Non-pigmented ciliary epithelial cell (primary cell): Measurements from ENCODE around the gene TCF20.
A peak's percentile ranks its signal among the peaks of the same experiment; 100 is the strongest.

ENCODE experiments used
- DNase-seq: peaks from one replicate; pipeline ENCODE4 v3.0.0-alpha.2; 2010; ENCODE audit warnings: low read depth

The TCF20 gene

DNA sequence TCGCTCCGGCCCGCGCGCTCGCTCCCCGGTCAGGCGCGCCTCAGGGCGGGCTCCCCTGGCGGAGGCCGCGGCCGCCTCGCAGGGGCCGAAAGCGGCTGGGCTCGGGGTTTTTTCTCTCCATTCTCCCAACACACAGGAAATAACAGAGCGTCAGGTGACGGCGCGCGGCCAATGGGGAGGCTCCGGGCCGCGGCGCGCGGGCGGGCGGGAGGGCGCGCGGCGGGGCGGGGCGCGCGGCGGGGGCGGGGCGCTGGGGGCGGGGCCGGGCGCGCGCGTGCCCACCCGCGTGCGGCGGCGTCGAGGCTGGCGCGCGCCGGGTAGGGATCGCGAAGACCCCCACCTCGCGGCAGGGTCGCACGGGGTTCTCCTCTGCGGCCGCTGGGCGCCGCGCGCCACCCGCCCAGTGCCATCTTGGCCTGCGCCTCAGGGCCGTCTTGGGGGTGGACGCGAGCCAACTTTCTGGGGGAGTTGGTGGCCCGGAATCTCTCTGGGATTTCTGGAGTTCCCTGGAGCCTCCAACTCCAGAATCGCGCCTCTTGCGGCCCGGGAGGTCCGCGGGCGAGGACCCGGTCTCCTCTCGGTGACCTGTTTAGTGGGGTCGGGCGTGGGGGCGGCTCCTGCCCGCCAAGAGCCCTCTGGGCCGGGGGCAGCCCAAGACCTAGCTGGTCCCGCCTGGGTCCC is at the start of gene TCF20:
TSS of gene TCF20 (minus strand) at position 144 of the 681 bp plus-strand sequence. CDS start 55,348 bp downstream, outside the sequence.
- DNase-seq, result no peak

DNA sequence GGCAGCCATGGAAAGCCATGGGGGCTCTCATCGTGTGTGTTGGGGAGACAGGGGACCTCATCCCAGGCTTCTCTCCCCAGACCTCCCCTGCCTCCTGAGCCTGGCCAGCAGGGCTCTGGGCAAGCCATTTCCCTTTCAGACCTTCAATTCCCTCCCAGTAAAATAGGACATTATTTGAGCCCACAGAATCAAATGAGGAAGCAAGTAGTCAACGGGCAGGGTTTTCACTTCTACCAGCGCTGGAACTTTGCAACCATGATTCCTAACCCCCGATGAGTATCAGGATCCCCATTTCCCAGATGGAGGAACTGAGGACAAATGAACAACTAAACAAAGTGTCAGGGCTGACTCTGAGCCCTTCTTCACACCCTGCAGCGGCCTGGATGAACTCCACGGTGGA is 48.9 kb upstream of the TCF20 start:
- no peak for DNase-seq

DNA sequence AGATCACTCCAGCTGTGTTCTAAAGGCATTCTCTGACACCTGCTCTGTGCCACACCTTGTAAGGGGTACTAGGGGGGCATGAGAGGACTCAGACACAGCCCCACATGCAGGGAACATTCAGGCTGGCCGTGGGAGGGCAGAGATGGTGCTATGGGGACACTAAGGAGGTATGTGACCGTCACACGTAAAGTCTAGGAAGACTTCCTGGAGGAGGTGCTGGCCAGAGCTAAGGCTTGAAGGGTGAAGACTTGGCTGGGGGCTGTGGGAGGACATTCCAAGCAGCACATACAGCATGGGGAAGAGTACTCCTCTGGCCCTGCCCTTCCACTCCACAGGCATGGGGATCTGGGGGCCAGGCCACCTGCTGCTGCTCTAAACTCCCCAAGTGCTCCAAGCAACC is 48.5 kb upstream of the TCF20 start:
- DNase-seq, result no peak

DNA sequence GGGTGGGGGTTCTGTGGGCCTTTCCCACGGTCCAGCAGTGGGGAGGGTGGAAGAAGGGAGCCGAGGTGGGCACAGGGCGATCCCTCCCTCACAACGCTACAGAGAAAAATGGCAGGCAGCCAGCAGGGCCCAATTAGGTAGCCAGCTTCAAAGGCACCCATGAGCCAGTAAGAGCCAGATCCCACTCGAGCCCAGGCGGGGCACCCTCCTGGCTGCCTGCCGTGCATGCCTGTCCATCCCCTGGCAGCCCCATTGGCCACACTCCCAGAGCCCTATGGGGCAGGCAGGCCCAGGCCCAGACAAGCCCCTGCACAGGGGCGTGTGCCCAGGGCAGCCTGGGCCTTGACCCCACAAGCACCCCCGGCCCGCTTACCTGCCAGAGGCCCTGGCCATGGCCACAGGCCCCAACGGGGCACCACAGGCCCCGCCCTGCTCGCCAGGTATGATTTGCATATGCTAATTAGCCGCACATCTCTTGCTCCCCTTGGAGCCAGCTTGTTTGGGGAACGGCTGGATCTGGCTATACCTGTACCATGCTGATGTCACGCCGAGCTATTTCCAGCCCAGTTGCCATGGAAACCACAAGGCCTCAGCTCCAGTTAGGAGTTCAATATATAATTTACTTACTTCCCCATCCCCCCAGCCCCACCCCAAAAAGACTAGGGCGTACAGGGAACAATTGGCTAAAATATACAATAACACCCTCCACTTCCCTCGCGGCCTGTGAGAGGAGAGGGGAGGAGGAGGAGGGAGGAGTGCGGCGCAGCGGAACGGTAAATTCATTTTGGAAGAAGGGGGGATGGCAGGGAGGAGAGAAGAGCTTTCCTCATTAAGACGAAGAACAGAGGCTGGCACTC is 47.5 kb upstream of the TCF20 start:
- no peak for DNase-seq

DNA sequence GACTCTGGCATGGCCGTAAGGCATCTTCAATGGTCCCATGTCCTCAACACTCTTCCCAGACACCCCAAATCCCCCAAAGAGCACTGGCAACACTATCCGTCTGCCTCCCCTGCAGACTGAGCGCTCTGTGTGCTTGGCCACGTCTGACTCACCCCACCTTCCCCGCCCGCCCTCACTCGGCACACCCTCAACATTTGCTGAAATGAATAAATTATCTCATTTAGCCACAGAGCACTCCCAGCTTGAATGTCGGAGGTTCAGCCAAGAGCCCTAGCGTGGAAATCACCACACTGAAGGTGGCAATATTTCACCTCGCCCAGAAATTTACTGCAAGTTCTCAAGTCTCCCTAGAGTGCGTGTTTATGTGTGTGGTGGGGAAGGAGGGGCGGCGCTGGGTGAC is 46.6 kb upstream of the TCF20 start:
- DNase-seq, result no peak

DNA sequence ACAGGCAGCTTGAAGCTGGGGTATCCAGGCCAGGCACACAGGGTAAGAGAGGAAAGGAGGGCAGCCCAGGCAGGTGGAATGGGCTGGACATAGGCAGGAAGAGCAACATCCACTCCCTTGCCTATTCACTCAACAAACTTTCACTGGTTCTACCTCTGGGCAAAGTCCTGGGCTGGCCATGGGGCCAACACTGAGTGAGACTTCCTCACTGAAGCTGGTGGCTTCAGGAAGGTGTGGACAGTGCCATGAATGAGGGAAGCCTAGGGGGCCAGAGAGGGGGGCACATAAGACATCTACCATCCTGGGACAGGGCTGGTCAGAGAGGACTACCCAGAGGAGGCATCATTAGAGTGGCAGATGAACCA is 44.9 kb upstream of the TCF20 start:
- no peak for DNase-seq

DNA sequence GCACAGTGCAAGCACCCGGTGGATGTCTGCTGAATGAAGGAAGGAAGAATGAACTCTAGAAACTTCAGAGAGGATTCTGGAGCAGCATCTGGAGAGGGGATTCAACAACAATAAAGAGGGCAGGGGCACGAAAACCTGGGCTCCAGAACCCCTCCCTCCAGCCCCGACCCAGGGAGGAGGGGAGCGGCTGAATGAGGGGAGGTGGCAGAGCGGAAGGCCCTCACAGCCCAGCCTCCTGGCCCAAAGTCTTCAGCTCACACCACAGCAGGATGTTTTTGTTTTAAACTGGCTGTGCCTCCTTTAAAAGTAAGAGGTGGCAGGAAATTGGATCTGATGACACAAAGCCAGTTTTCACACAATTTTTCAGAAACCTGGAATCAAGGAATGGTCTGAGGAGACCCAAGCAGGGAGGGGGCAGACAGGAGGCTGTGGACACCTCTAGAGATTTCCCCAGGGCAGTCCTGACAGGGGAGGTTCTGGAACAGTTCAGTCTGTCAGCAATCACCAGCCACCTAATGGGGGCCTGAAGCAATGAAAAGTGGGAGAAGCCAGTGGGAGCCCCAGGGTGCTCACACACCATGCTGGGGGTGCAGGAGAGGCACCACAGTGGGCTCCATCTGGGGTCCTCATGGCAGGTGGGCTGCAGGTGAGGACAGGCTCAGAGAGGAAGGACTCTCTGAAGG is 44.4 kb upstream of the TCF20 start:
- no peak for DNase-seq

DNA sequence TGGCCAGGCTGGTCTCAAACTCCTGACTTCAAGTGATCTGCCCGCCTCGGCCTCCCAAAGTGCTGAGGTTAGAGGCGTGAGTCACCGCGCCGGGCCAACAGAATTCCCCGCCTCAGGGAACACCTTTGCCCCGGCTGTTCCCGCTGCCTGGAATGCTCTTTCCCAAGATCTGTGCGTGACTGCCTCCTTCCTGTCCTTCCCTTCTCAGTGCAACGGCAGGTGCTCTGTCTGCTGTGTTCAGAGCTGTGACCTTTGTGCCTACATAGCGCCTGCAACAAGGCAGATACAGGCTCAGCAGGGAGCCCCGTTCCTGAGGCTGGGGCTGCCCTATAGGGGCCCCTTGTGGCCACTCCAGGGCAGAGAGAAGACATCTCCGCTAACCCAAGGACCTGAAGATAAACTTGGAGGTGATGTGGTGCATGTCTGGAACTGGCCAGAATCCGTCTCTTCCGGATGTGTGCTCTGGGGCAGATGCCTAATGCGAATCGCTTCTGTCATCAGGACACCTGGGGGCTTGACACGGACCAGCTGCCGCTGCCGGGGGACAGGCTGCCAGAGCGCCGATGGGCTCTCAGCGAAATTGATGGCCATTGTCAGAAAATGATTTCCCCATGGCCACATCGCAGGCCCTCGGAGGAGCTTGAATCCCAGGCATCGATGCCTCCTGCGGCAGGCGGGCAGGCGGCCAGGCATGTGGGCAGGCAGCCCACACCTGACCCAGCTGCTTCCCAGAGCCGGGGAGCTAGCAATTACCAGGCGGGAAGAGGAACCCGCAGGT is 43.5 kb upstream of the TCF20 start:
- peak; percentile 1 for DNase-seq

DNA sequence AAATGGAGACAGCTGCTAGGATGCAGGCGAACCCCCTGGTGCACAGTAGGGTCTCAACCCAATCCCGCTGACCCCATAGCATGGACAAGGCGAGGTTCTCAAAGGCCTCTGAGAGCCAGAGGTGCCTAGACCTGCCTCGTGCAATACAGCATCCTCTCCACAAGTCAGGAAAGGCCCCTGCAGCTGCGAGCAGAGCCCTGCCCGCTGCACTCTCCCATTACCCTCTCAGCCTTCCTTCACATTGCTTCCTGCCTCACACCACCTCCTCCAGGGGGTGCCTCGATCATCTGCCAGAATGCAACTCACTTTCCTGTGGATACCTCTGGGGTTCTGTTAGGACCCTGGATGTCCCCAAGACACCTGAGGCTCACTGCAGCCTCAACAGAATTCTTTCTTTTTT is 42.8 kb upstream of the TCF20 start:
- no peak for DNase-seq

DNA sequence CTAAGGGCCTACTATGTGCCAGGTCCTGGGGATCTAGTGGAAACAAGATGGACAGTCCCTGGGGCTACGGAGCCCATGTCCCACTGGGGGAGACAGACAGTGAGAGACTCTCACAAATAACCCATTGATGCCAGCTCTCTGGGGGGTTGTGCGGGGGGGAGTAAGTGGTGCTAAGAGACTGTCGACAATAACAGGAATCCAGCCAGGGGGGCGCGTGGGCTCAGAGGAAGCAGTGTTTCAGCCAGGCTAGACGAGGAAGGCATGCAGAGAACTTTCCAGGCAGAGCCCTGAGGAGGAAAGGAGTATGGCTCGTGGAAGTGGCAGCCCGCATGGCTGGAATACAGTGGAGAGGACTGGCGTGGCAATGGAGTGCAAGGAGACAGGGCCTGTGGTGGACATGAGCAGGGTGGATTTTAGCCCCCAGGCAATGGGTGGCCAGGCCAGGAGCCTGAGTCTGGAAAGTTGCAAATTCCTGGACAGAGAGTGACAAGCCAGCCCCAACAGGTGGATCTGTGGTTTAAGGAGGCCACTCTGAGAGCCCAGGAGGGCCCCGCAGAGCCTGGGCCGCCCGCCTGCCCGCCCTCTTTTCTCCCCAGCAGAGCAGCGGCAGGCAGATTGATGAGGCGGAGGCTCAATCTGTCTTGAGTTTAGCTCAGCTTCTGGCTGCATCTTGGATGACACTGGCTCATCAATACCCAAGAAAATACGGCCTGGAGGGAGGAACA is 40.0 kb upstream of the TCF20 start:
- no peak for DNase-seq

DNA sequence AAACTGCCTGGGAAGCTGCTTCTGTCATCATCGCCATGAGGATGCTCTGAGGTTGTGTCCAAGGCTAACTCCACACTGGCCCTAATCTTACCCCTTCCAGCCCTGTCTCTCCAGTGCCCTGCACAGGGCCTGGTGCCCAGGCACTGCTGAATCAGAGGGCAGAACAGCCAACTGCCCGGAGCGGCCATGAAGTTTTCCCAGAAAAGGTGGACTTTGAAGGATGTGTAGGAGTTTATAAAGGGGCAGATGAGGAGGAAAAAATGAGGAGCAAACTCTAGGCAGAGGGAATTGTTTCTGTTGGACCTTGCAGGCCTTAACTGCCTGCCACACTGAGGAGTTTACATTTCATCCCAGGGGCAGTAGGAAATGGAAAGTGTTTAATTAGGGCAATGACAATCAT is 39.4 kb upstream of the TCF20 start:
- DNase-seq, result no peak

DNA sequence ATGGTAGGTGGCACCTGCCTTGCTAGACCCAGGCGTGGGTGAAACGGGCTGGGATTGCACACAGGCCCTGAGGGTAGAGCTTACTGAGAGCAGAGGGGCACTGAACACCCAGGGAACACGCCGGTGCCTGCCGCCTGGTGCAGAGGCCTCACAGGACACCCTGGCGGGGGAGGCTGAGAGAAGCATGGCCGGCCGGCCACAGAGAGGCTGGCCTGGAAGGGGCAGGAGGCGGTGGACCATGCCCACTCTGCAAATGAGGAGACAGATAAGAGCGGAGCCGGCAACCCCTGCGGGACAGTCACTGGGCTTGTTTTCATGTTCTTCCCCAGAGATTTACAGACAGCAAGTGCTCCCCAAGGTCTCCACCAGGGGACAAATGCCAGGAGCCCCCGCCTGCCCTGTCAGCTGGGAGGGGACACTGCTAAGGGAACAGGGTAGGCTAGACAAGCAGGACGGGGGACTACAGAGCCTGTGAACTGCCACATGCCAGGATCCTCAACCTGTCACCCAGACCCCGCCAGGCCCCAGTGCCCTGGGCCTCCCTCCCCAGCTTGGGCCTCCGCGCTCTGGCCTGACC is 38.5 kb upstream of the TCF20 start:
- no peak for DNase-seq

DNA sequence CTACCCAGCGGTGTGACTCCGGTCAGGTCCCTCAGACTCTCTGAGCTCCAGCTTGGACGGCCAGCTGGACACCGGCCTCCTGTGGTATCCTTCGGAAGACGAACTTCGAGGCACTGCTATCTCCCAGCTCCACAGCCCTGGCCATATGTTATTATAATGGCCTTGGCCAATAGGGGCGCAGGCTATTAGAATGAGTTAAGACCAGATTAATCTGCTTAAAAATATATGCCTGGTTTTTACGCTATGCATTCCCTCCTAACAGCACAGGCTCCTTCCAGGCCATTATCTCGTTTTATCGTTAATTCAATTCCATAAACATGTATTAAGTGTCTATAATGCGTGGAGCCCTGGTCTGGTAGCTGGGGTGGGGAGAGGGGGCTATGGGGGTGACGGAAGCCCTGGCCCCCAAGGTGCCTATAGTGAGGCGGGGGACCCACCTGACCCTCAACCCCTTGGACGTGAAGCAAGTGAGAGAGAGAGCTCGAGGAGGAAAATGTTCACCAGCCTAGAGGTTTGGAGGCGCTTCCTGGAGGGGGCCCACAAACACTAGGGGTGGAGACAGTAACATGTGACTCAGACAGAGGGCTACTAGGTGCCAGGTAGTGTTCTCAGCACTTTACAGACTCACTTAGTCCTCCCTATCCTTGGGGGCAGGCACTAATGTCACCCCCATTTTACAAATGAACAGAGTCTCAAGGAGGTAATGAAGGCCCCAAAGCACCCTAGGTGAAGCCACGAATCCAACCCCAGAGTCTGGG is 37.5 kb upstream of the TCF20 start:
- DNase-seq, result no peak

DNA sequence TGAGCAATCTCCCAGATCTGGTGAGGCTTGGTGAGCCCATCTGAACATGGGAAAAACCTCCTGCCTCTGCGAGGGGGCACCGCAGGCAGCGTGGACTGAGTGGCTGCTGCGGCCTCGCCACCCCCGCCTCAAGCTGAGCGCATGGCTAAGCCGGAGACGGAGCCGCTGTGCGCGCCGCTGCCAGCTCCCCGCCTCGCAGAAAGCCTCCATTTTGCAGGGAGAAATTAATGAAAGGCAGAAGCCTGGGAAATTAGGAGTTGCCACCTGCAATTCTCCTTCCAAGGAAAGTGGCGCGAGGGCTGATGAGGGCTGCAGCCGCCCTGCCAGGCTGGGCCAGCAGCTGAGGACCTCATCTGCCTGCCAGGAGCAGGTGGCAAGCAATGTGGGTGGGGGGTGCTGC is 35.6 kb upstream of the TCF20 start:
- DNase-seq, result no peak

DNA sequence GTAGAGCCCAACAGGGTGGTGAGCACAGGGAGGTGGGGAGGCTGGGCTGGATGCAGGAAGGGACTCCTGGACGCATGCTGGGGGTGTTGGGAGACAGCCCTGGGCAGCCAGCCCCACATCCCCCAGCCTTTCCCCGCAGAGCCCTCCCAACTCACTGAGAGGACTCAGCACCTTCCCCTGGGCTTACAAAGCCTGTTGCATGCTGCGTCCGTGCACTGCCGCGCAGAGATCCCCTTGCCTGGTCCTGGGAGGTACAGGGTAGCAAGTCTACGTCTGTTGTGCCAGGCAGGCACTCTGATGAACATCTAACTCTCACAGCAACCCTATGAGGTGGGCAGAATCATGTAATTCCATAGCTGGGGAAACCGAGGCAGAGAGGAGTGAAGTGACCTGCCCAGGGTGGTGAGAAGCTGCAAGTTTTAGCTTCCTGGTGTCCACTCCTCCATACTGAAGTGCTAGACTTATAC is 33.9 kb upstream of the TCF20 start:
- no peak for DNase-seq

DNA sequence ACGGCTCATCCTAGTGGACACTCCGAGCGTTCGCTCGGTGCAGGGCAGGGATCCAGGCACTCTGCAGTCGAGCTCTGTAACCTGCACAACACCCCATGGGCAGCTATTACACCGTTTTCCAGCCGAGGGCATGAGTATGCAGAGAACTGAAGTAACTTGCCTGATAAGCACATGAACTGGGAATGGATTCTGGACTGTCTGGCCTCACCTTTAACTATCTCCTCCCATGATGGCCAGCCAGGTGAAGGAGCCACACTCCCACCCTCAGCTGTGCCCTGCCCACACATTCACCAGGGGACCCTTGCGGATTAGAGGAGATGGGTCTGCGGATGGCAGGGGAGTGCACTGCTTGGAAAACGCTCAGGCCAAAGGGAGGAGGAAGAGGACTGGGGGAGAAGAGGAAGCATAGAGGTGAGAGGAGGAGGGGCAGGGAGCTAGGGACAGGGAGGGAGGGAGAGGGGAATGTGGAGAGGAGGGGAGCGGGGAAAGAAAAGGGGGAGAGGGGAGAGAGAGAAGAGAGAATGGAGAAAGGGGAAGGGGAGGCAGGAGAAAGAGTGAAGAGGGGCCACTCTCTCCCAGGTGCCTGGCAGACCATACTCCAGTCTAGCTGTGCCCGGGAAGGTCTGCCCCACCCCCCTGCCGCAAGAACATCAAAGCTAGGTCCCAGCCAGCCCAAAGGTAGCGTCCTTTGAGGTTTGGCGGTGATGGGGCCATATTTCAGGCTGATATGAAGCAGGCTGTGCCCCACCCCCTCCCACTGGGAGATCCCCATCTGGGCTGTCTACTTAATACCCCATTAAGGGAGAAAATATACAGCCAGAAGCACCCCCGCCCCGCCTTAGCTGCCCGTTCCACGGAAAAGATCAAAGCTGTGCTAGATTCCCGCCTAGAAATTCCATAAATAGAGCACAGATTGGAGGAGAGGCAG is 33.2 kb upstream of the TCF20 start:
- no peak for DNase-seq

DNA sequence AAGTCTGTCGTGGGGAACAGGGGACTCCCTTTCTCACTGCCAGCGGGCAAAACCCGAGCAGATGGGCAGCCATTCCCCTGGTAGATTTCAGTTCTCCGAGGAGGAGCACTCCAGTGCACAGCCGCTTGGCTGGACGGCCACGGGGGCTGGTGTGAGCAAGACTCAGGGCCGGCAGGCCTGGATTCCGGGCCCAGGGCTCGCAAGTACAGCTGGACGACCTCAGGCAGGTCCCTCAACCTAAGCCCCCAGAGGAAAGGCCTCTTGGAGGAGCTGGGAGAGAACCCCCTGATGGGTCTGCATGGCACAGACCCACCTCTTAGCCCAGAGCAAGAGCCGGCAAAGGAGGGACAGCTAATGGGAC is 31.3 kb upstream of the TCF20 start:
- DNase-seq, result no peak

DNA sequence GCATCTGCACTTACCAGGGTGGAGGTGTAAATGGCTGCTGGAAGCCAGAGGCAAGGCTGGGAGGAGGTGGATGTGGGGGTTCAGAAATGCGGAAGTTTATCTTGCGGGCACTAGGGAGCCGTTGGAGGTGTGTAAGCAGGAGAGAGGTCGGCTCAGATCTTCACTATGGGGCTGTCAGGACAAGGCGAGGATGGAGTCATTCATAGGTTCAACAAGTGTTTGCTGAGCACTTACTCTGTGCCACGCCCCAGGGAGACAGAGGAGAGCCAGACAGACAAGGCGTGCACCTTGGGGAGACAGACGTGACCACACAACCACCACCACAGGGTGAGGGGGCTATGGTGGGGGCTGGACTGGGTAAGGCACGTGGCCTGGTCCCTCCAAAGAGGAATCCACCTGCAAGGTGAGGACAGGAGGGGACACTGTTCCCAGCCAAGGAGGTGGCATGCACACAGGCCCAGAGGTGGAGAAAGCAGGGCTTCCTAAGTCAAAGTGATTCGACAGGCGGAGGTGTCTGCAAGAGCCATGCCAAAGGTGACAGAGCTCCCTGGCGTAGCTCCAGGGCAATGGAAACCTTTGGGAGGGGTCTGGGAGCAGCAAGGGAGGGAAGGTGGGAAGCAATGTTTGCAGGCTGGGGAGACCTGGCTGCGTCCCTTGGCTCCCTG is 30.8 kb upstream of the TCF20 start:
- no peak for DNase-seq
